Gastroesophageal sphincter (tissue), 4 donors: ENCODE measurements around the gene LIMCH1. TPM values are rescaled to one million over a fixed set of nuclear protein-coding genes. Genes with fewer than 3 reads are reported as not detected.
"Not testable (repeated sequence)": the region's sequence is repeated elsewhere in the genome, so short reads cannot be mapped to it uniquely, and the experiment has no call there.

Source experiments
- ATAC-seq: fragments of 150-250 bp; one replicate; pipeline ENCODE4 v1.9.1; 2016; ENCODE audit warnings: mild to moderate bottlenecking, moderate library complexity
- H3K27ac ChIP-seq, 4 donors: fragments of 200-600 bp; sonication (generic) in 3 of 4; 1 replicate in 3 of 4; 2 replicates in 1 of 4; pipeline ENCODE4 v1.5.1; 2016 to 2019
- H3K27me3 ChIP-seq: fragments of 200-600 bp; sonication (generic); one replicate; pipeline ENCODE4 v1.5.1; 2019
- H3K36me3 ChIP-seq, 2 donors: fragments of 200-600 bp; sonication (generic); one replicate each; pipeline ENCODE4 v1.5.1; 2019; ENCODE audit warnings: control low read depth in 1 of 2
- H3K4me1 ChIP-seq, 3 donors: fragments of 200-600 bp; sonication (generic); 1 replicate in 2 of 3; 2 replicates in 1 of 3; pipeline ENCODE4 v1.5.1; 2016 to 2019; ENCODE audit warnings: control low read depth in 2 of 3
- H3K4me3 ChIP-seq, 2 donors: fragments of 200-600 bp; sonication (generic); one replicate each; pipeline ENCODE4 v1.5.1; 2019; ENCODE audit warnings: mild to moderate bottlenecking in 1 of 2, moderate library complexity in 1 of 2
- H3K9me3 ChIP-seq, 3 donors: fragments of 200-600 bp; sonication (generic); one replicate each; pipeline ENCODE4 v1.5.1; 2017 to 2019; ENCODE audit warnings: control low read depth in 2 of 3
- CTCF ChIP-seq, 4 experiments: fragments of 200-600 bp in 2 of 4; fragments of 450-650 bp in 2 of 4; sonication (generic) in 1 of 4; IDR thresholded peaks; one replicate each; pipeline ENCODE4 v1.5.1; 2017 to 2019; ENCODE audit warnings: antibody characterized with exemption in 4 of 4, mild to moderate bottlenecking in 2 of 4, moderate library complexity in 2 of 4
- EP300 ChIP-seq: sonication (generic); formaldehyde crosslinking; IDR thresholded peaks from one replicate; pipeline ENCODE4 v1.6.1; 2017; ENCODE audit warnings: antibody characterized with exemption, mild to moderate bottlenecking
- POLR2A ChIP-seq, 2 donors: fragments of 450-650 bp; IDR thresholded peaks; one replicate each; pipeline ENCODE4 v1.6.1; 2017; ENCODE audit warnings: antibody characterized with exemption in 2 of 2, mild to moderate bottlenecking in 2 of 2, moderate library complexity in 1 of 2
- POLR2AphosphoS5 ChIP-seq: sonication (generic); formaldehyde crosslinking; IDR thresholded peaks from one replicate; pipeline ENCODE4 v1.6.1; 2017; ENCODE audit warnings: antibody characterized with exemption
- WGBS, 2 donors: methylation state at CpG; one replicate each; pipeline ENCODE4 v1.1.5; 2018; ENCODE audit warnings: low coverage in 1 of 2; 5-methylcytosine and 5-hydroxymethylcytosine counted together
- total RNA-seq, 4 donors: library from RNA; depleted of rRNA; stranded (reverse); fragments of >200 nt; gene quantifications; one replicate each; pipeline ENCODE4 v1.1.0, GENCODE V29; 2016

LIMCH1 gene
- total RNA-seq, 4 donors from 2014 or later, result 9.8 to 82.9 (median 63.1) TPM

GRCh38 chr4:41701983-41702382, 164.0 kb downstream of the LIMCH1 start:
- no peak for ATAC-seq
- no peak overlapping the region for H3K27ac ChIP-seq
- no peak overlapping the region for H3K4me3 ChIP-seq
- 50 to 83% methylated on average over 1 to 3 of the region's 3 CpGs for WGBS, 2 donors
- H3K9me3 ChIP-seq, result no peaks in the 10 kb centered on the region
- no peaks in the 10 kb centered on the region for H3K4me1 ChIP-seq
- peaks cover 0 to 18% of the 10 kb centered on the region in 2 donors for H3K36me3 ChIP-seq
- TF ChIP-seq POLR2AphosphoS5, result no peak
- TF ChIP-seq POLR2A (IDR thresholded peaks at IDR 0.05), result no peak
- H3K27me3 ChIP-seq, result peaks cover 9% of the 10 kb centered on the region

GRCh38 chr4:41702770-41703169, 164.8 kb downstream of the LIMCH1 start:
- ATAC-seq, result no peak
- Histone ChIP-seq H3K9me3 (no peaks in the 10 kb centered on the region), H3K27me3 (peaks cover 9% of the 10 kb centered on the region), H3K27ac (no peak overlapping the region), H3K36me3 (peaks cover 0 to 10% of the 10 kb centered on the region in 2 donors), H3K4me3 (no peak overlapping the region), H3K4me1 (no peaks in the 10 kb centered on the region)
- WGBS, 2 donors, result 73 to 90% methylated on average over 4 of the region's 4 CpGs
- no peak for TF ChIP-seq EP300
- TF ChIP-seq POLR2A (IDR thresholded peaks at IDR 0.05), result no peak
- TF ChIP-seq CTCF (IDR thresholded peaks at IDR 0.05), result no peak
- TF ChIP-seq POLR2AphosphoS5, result no peak

GRCh38 chr4:41703785-41704184, 165.8 kb downstream of the LIMCH1 start:
- TF ChIP-seq EP300 (no peak), POLR2A (IDR thresholded peaks at IDR 0.05) (no peak), POLR2AphosphoS5 (no peak), CTCF (IDR thresholded peaks at IDR 0.05) (no peak)
- H3K9me3 ChIP-seq, result no peaks in the 10 kb centered on the region
- ATAC-seq, result no peak
- H3K4me3 ChIP-seq, result no peak overlapping the region
- WGBS, 2 donors, result 61 to 75% methylated on average over 2 to 3 of the region's 3 CpGs
- peaks cover 15% of the 10 kb centered on the region for H3K27me3 ChIP-seq
- no peak overlapping the region for H3K27ac ChIP-seq
- H3K36me3 ChIP-seq, result peaks cover 0 to under 1% of the 10 kb centered on the region in 2 donors
- no peaks in the 10 kb centered on the region for H3K4me1 ChIP-seq

GRCh38 chr4:41709844-41710481, 172.0 kb downstream of the LIMCH1 start:
- Histone ChIP-seq H3K36me3 (no peaks in the 10 kb centered on the region), H3K4me1 (no peaks in the 10 kb centered on the region), H3K4me3 (no peak overlapping the region), H3K27me3 (peaks cover 34% of the 10 kb centered on the region), H3K9me3 (no peaks in the 10 kb centered on the region), H3K27ac (no peak overlapping the region)
- 52 to 72% methylated on average over 2 to 5 of the region's 5 CpGs for WGBS, 2 donors
- no peak for ATAC-seq
- TF ChIP-seq POLR2A (IDR thresholded peaks at IDR 0.05) (no peak), POLR2AphosphoS5 (no peak), EP300 (no peak), CTCF (IDR thresholded peaks at IDR 0.05) (no peak)

GRCh38 chr4:41711654-41712053, 173.7 kb downstream of the LIMCH1 start:
- H3K4me3 ChIP-seq, H3K36me3 ChIP-seq, H3K9me3 ChIP-seq, H3K4me1 ChIP-seq, ATAC-seq, H3K27ac ChIP-seq: not testable (repeated sequence)
- WGBS, 2 donors, result 96% methylated on average over 2 of the region's 2 CpGs
- H3K27me3 ChIP-seq, result peaks cover 27% of the 10 kb centered on the region

- H3K27ac ChIP-seq, result no peak overlapping the region
- peaks cover 25% of the 10 kb centered on the region for H3K27me3 ChIP-seq
- no peak overlapping the region for H3K4me3 ChIP-seq
- no peaks in the 10 kb centered on the region for H3K36me3 ChIP-seq
- 75 to 82% methylated on average over 3 of the region's 3 CpGs for WGBS, 2 donors
- TF ChIP-seq POLR2A (IDR thresholded peaks at IDR 0.05) (no peak), POLR2AphosphoS5 (no peak), CTCF (IDR thresholded peaks at IDR 0.05) (no peak), EP300 (no peak)
- H3K9me3 ChIP-seq, result no peaks in the 10 kb centered on the region
- no peak for ATAC-seq
- no peaks in the 10 kb centered on the region for H3K4me1 ChIP-seq
Observed at GRCh38 chr4:41712425-41712824, 174.5 kb downstream of the LIMCH1 start.
